H1 (cell line): Measurements from ENCODE around the gene YBX1. TPM values are rescaled to one million over a fixed set of nuclear protein-coding genes. Genes with fewer than 3 reads are reported as not detected.
A peak's percentile ranks its signal among the peaks of the same experiment; 100 is the strongest.

Experiments
- CTCF ChIA-PET: fragments of 300-600 bp; sonication (Branson Sonifier 250); formaldehyde crosslinking; loops from one replicate; lab custom pipeline; 2021; ENCODE audit not compliant: partially characterized antibody; lab: Charles Lee
- POLR2A ChIA-PET: fragments of 300-600 bp; sonication (Branson Sonifier 250); formaldehyde crosslinking; loops from one replicate; lab custom pipeline; 2021; ENCODE audit warnings: inconsistent platforms; ENCODE audit not compliant: partially characterized antibody; lab: Charles Lee
- DNase-seq, 2 experiments: peaks; one replicate each; pipeline versions ENCODE4 v3.0.0 to v3.0.0-alpha.2; 2010 to 2022; ENCODE audit warnings: low spot score in 2 of 2, low read depth in 1 of 2, mixed read lengths in 1 of 2
- FAIRE-seq: peaks from 2 replicates; lab custom pipeline; 2011; peaks lifted over from hg19 to GRCh38; lab: Jason Lieb, UNC
- H2AFZ ChIP-seq: 2 replicates; pipeline ENCODE4 v1.8.1; 2012; ENCODE audit warnings: low read length, inconsistent platforms
- H2AK5ac ChIP-seq: 2 replicates; pipeline ENCODE4 v1.6.1; 2013; ENCODE audit warnings: low read depth, low read length
- H2BK120ac ChIP-seq: replicated peaks from 2 replicates; pipeline ENCODE3; 2013; ENCODE audit warnings: low read depth, low read length, inconsistent platforms
- H2BK12ac ChIP-seq: 2 replicates; pipeline ENCODE4 v1.6.1; 2013; ENCODE audit warnings: low read depth, low read length
- H2BK15ac ChIP-seq: 2 replicates; pipeline ENCODE4 v1.6.1; 2013; ENCODE audit warnings: low read length
- H2BK20ac ChIP-seq: 2 replicates; pipeline ENCODE4 v1.6.1; 2013; ENCODE audit warnings: low read length
- H2BK5ac ChIP-seq: 2 replicates; pipeline ENCODE4 v1.6.1; 2013; ENCODE audit warnings: low read depth, low read length
- H3K14ac ChIP-seq: 2 replicates; pipeline ENCODE4 v1.6.1; 2013; ENCODE audit warnings: inconsistent platforms; ENCODE audit not compliant: insufficient read length
- H3K18ac ChIP-seq: 2 replicates; pipeline ENCODE4 v1.6.1; 2013; ENCODE audit warnings: low read length; ENCODE audit errors: extremely low read depth
- H3K23ac ChIP-seq: 2 replicates; pipeline ENCODE4 v1.6.1; 2013; ENCODE audit warnings: inconsistent platforms; ENCODE audit not compliant: insufficient read length
- H3K23me2 ChIP-seq: 2 replicates; pipeline ENCODE4 v1.6.1; 2013; ENCODE audit warnings: low read depth, low read length
- H3K27ac ChIP-seq: 2 replicates; pipeline ENCODE4 v1.6.1; 2011; ENCODE audit warnings: low read depth, low read length, inconsistent platforms
- H3K27me3 ChIP-seq, 4 experiments: replicated peaks in 1 of 4; 1 replicate in 1 of 4; 2 replicates in 3 of 4; pipeline versions ENCODE4 v1.6.1 to v1.8.1; 2011 to 2013; ENCODE audit warnings: low read length in 3 of 4, mild to moderate bottlenecking in 3 of 4, inconsistent platforms in 2 of 4, mixed read lengths in 2 of 4, moderate library complexity in 1 of 4; ENCODE audit not compliant: control insufficient read depth in 3 of 4, insufficient read depth in 3 of 4; ENCODE audit errors: extremely low read depth in 1 of 4
- H3K36me3 ChIP-seq, 4 experiments: 2 replicates each; pipeline versions ENCODE4 v1.6.1 to v1.8.1; 2011 to 2013; ENCODE audit warnings: mild to moderate bottlenecking in 4 of 4, low read length in 3 of 4, moderate library complexity in 2 of 4, control low read depth in 1 of 4, inconsistent platforms in 1 of 4; ENCODE audit not compliant: insufficient read depth in 4 of 4, control insufficient read depth in 2 of 4
- H3K4ac ChIP-seq: replicated peaks from 2 replicates; pipeline ENCODE3; 2013; ENCODE audit warnings: low read length, low read depth, mixed read lengths, inconsistent platforms; ENCODE audit not compliant: insufficient read length
- H3K4me1 ChIP-seq, 4 experiments: replicated peaks in 1 of 4; 1 replicate in 1 of 4; 2 replicates in 3 of 4; pipeline versions ENCODE4 v1.6.1 to v1.8.1; 2011 to 2013; ENCODE audit warnings: low read length in 3 of 4, inconsistent platforms in 2 of 4, mixed read lengths in 1 of 4; ENCODE audit not compliant: insufficient read depth in 4 of 4, control insufficient read depth in 3 of 4
- H3K4me2 ChIP-seq, 2 experiments: 2 replicates each; pipeline versions ENCODE4 v1.6.1 to v1.8.1; 2011 to 2013; ENCODE audit warnings: low read depth in 2 of 2, low read length in 2 of 2, control low read depth in 1 of 2, inconsistent platforms in 1 of 2, mild to moderate bottlenecking in 1 of 2; ENCODE audit not compliant: insufficient read depth in 1 of 2
- H3K4me3 ChIP-seq, 4 experiments: fragments of 200-600, 300-600 bp in 1 of 4; sonication (generic), shearing (Covaris generic), sonication (Bioruptor Twin) in 1 of 4; 2 replicates each; pipeline versions ENCODE4 v1.5.1 to v1.8.1; 2011 to 2016; ENCODE audit warnings: low read length in 4 of 4, low read depth in 3 of 4, control low read depth in 2 of 4, inconsistent platforms in 2 of 4, mild to moderate bottlenecking in 2 of 4, mixed read lengths in 1 of 4, moderate library complexity in 1 of 4; ENCODE audit not compliant: insufficient read depth in 2 of 4; ENCODE audit errors: extremely low read depth in 1 of 4
- H3K56ac ChIP-seq: replicated peaks from 2 replicates; pipeline ENCODE3; 2013; ENCODE audit warnings: low read depth, mild to moderate bottlenecking, mixed read lengths, low read length, inconsistent platforms; ENCODE audit not compliant: insufficient read length
- H3K79me1 ChIP-seq: 2 replicates; pipeline ENCODE4 v1.6.1; 2013; ENCODE audit warnings: low read depth, low read length, control low read depth
- H3K79me2 ChIP-seq, 2 experiments: 2 replicates each; pipeline versions ENCODE4 v1.6.1 to v1.8.1; 2012 to 2013; ENCODE audit warnings: low read length in 2 of 2, mild to moderate bottlenecking in 2 of 2, inconsistent platforms in 1 of 2; ENCODE audit not compliant: insufficient read depth in 2 of 2, control insufficient read depth in 1 of 2
- H3K9ac ChIP-seq, 4 experiments: replicated peaks in 1 of 4; 1 replicate in 1 of 4; 2 replicates in 3 of 4; pipeline versions ENCODE4 v1.6.1 to v1.8.1; 2011 to 2013; ENCODE audit warnings: low read depth in 3 of 4, low read length in 3 of 4, control low read depth in 2 of 4, mild to moderate bottlenecking in 2 of 4, moderate library complexity in 2 of 4, inconsistent platforms in 1 of 4; ENCODE audit errors: extremely low read depth in 1 of 4
- H3K9me3 ChIP-seq, 2 experiments: 2 replicates each; pipeline versions ENCODE4 v1.6.1 to v1.8.1; 2012 to 2013; ENCODE audit warnings: mild to moderate bottlenecking in 2 of 2, moderate library complexity in 2 of 2, control low read depth in 1 of 2, inconsistent platforms in 1 of 2, low read depth in 1 of 2, low read length in 1 of 2, mixed read lengths in 1 of 2; ENCODE audit not compliant: insufficient read depth in 2 of 2
- H4K20me1 ChIP-seq, 2 experiments: replicated peaks in 1 of 2; 2 replicates each; pipeline versions ENCODE3 to v1.8.1; 2011 to 2013; ENCODE audit warnings: inconsistent platforms in 2 of 2, low read length in 2 of 2, mild to moderate bottlenecking in 1 of 2; ENCODE audit not compliant: insufficient read depth in 2 of 2, control insufficient read depth in 1 of 2
- H4K5ac ChIP-seq: 2 replicates; pipeline ENCODE4 v1.6.1; 2013; ENCODE audit warnings: low read length, low read depth, mixed read lengths, inconsistent platforms; ENCODE audit not compliant: insufficient read length
- H4K8ac ChIP-seq: 2 replicates; pipeline ENCODE4 v1.8.0; 2013; ENCODE audit warnings: mild to moderate bottlenecking, moderate library complexity, low read length, inconsistent platforms; ENCODE audit not compliant: insufficient read depth; ENCODE audit errors: extremely low read depth
- H4K91ac ChIP-seq: replicated peaks from 2 replicates; pipeline ENCODE3; 2013; ENCODE audit warnings: low read length, mixed read lengths, inconsistent platforms; ENCODE audit not compliant: insufficient read length
- CHD2 ChIP-seq: IDR thresholded peaks from 2 replicates; pipeline ENCODE4 v1.6.1; 2012; ENCODE audit warnings: low read length, improper control_type of control experiment
- POLR2A ChIP-seq, 2 experiments: IDR thresholded peaks; 1 replicate in 1 of 2; 2 replicates in 1 of 2; pipeline ENCODE4 v1.6.1; 2011; ENCODE audit warnings: low read depth in 2 of 2, low read length in 2 of 2, mild to moderate bottlenecking in 2 of 2; ENCODE audit errors: control extremely low read depth in 1 of 2
- RBBP5 ChIP-seq: IDR thresholded peaks from 2 replicates; pipeline ENCODE4 v1.7.1; 2012; ENCODE audit warnings: low read depth, mild to moderate bottlenecking, inconsistent platforms, low read length, moderate library complexity, borderline replicate concordance
- WGBS, 2 experiments: shearing (Covaris generic) in 1 of 2; methylation state at CpG; one replicate each; pipeline versions ENCODE4 v1.1.6 to v1.1.7; 2013 to 2015; ENCODE audit warnings: low lambda C conversion rate in 2 of 2, mixed read lengths in 2 of 2, inconsistent platforms in 1 of 2, low coverage in 1 of 2, missing lambda C conversion rate in 1 of 2; ENCODE audit not compliant: insufficient replicate concordance in 2 of 2, insufficient coverage in 1 of 2, insufficient read length in 1 of 2; ENCODE audit errors: extremely low coverage in 1 of 2, missing lambda C conversion rate in 1 of 2; 5-methylcytosine and 5-hydroxymethylcytosine counted together
- polyA plus RNA-seq, 7 experiments: library from polyadenylated mRNA; depleted of rRNA in 3 of 7; stranded (reverse) in 5 of 7; unstranded in 2 of 7; fragments of >200 nt in 5 of 7; fragments of 200-250 nt in 2 of 7; gene quantifications; 1 replicate in 5 of 7; 2 replicates in 1 of 7; 4 replicates in 1 of 7; pipeline versions ENCODE4 v1.2.1 to v1.2.3, GENCODE V29; 2011 to 2013; ENCODE audit warnings: missing spikeins in 2 of 7, mixed read lengths in 2 of 7
- total RNA-seq: library from RNA; stranded (reverse); fragmentation: NEBNext Ultra II Directional; extraction: Animal tissue kit (Norgen Biotek cat#: 25700); gene quantifications from 2 replicates; pipeline ENCODE4 v1.2.1, GENCODE V29; 2021

The YBX1 gene
- total and polyA plus RNA-seq, 2 of the 8 experiments (the other 6 are each of a cell fraction or from before 2014, with no cell fraction given): 438 to 1,219 TPM

DNA sequence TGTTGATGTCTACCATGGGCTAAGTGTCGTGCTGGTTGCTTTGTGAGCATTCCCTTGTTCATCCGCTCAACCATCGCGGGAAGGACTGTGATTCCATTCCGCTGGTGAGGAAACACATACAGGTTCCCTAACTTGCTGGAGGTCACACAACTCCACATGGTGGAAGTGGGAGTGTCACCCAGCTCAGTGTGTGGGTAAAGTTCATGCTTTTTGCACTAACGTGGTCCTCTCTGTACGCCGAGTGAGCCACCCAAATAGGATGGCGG, 61.9 kb downstream of the YBX1 start:
- no peak for TF ChIP-seq CHD2
- TF ChIP-seq RBBP5: no peak
- no peak for TF ChIP-seq POLR2A (IDR thresholded peaks at IDR 0.05; ENCODE audit: control extremely low read depth in 1 of 2, low read depth in 2 of 2, low read length in 2 of 2)
- TF ChIP-seq, all 59 proteins: peak for 0
- Histone ChIP-seq H2BK12ac (peak overlapping the region; percentile 14; the same call in 1 of the 2 replicates), H3K23me2 (peaks cover 5% of the 10 kb centered on the region; the same call in 1 of the 2 replicates), H4K5ac (no peak overlapping the region), H3K4ac (no peak overlapping the region), H4K91ac (no peak overlapping the region), H4K20me1 (peaks cover 0 to 6% of the 10 kb centered on the region in 2 experiments), H3K27me3 (no peaks in the 10 kb centered on the region), H2BK120ac (no peak overlapping the region), H4K8ac (no peak overlapping the region), H2AK5ac (no peak overlapping the region), H3K18ac (no peak overlapping the region), H3K9ac (no peak overlapping the region), H3K4me1 (peaks cover 0 to 30% (median 24%) of the 10 kb centered on the region in 4 experiments; a peak in 6 of 7 replicates), H3K4me3 (no peak overlapping the region), H2AFZ (no peak overlapping the region), H3K23ac (no peak overlapping the region), H3K14ac (no peak overlapping the region), H3K79me2 (no peaks in the 10 kb centered on the region), H2BK20ac (no peak overlapping the region), H3K79me1 (peaks cover 2% of the 10 kb centered on the region; the same call in 1 of the 2 replicates), H2BK5ac (no peak overlapping the region), H2BK15ac (no peak overlapping the region), H3K27ac (no peak overlapping the region), H3K9me3 (no peaks in the 10 kb centered on the region), H3K56ac (no peak overlapping the region), H3K36me3 (peaks cover 3 to 14% (median 4%) of the 10 kb centered on the region in 4 experiments; a peak in 7 of 8 replicates), H3K4me2 (no peak overlapping the region)
- POLR2A ChIA-PET: interaction anchor here (1.3 to 3.7 kb wide), 5 partner anchors 13 to 78 kb away, joined by 3 to 9 read pairs (median 5); partner anchors contain the start of genes C1orf50, P3H1 and YBX1
- DNase-seq: no peak
- no peak for FAIRE-seq
- CTCF ChIA-PET: interaction anchor here (1.3 to 9.8 kb wide), 3 partner anchors 9 to 166 kb away, joined by 5 to 77 read pairs (median 62); no protein-coding TSS in a partner anchor
- WGBS, 2 experiments: 93% methylated on average over 9 of the region's 9 CpGs; no CpG with 5 or more reads in 1 of the 2 experiments
